H1 (cell line): ENCODE data around the gene GRID1. TPM values are rescaled to one million over a fixed set of nuclear protein-coding genes. Genes with fewer than 3 reads are reported as not detected.

Experiments used
- CTCF ChIA-PET: fragments of 300-600 bp; sonication (Branson Sonifier 250); formaldehyde crosslinking; loops from one replicate; lab custom pipeline; 2021; ENCODE audit not compliant: partially characterized antibody; lab: Charles Lee
- POLR2A ChIA-PET: fragments of 300-600 bp; sonication (Branson Sonifier 250); formaldehyde crosslinking; loops from one replicate; lab custom pipeline; 2021; ENCODE audit warnings: inconsistent platforms; ENCODE audit not compliant: partially characterized antibody; lab: Charles Lee
- DNase-seq, 2 experiments: peaks; one replicate each; pipeline versions ENCODE4 v3.0.0 to v3.0.0-alpha.2; 2010 to 2022; ENCODE audit warnings: low spot score in 2 of 2, low read depth in 1 of 2, mixed read lengths in 1 of 2
- FAIRE-seq: peaks from 2 replicates; lab custom pipeline; 2011; peaks lifted over from hg19 to GRCh38; lab: Jason Lieb, UNC
- H2AFZ ChIP-seq: 2 replicates; pipeline ENCODE4 v1.8.1; 2012; ENCODE audit warnings: low read length, inconsistent platforms
- H2AK5ac ChIP-seq: 2 replicates; pipeline ENCODE4 v1.6.1; 2013; ENCODE audit warnings: low read depth, low read length
- H2BK120ac ChIP-seq: replicated peaks from 2 replicates; pipeline ENCODE3; 2013; ENCODE audit warnings: low read depth, low read length, inconsistent platforms
- H2BK12ac ChIP-seq: 2 replicates; pipeline ENCODE4 v1.6.1; 2013; ENCODE audit warnings: low read depth, low read length
- H2BK15ac ChIP-seq: 2 replicates; pipeline ENCODE4 v1.6.1; 2013; ENCODE audit warnings: low read length
- H2BK20ac ChIP-seq: 2 replicates; pipeline ENCODE4 v1.6.1; 2013; ENCODE audit warnings: low read length
- H2BK5ac ChIP-seq: 2 replicates; pipeline ENCODE4 v1.6.1; 2013; ENCODE audit warnings: low read depth, low read length
- H3K14ac ChIP-seq: 2 replicates; pipeline ENCODE4 v1.6.1; 2013; ENCODE audit warnings: inconsistent platforms; ENCODE audit not compliant: insufficient read length
- H3K18ac ChIP-seq: 2 replicates; pipeline ENCODE4 v1.6.1; 2013; ENCODE audit warnings: low read length; ENCODE audit errors: extremely low read depth
- H3K23ac ChIP-seq: 2 replicates; pipeline ENCODE4 v1.6.1; 2013; ENCODE audit warnings: inconsistent platforms; ENCODE audit not compliant: insufficient read length
- H3K23me2 ChIP-seq: 2 replicates; pipeline ENCODE4 v1.6.1; 2013; ENCODE audit warnings: low read depth, low read length
- H3K27ac ChIP-seq: 2 replicates; pipeline ENCODE4 v1.6.1; 2011; ENCODE audit warnings: low read depth, low read length, inconsistent platforms
- H3K27me3 ChIP-seq, 4 experiments: replicated peaks in 1 of 4; 1 replicate in 1 of 4; 2 replicates in 3 of 4; pipeline versions ENCODE4 v1.6.1 to v1.8.1; 2011 to 2013; ENCODE audit warnings: low read length in 3 of 4, mild to moderate bottlenecking in 3 of 4, inconsistent platforms in 2 of 4, mixed read lengths in 2 of 4, moderate library complexity in 1 of 4; ENCODE audit not compliant: control insufficient read depth in 3 of 4, insufficient read depth in 3 of 4; ENCODE audit errors: extremely low read depth in 1 of 4
- H3K36me3 ChIP-seq, 4 experiments: 2 replicates each; pipeline versions ENCODE4 v1.6.1 to v1.8.1; 2011 to 2013; ENCODE audit warnings: mild to moderate bottlenecking in 4 of 4, low read length in 3 of 4, moderate library complexity in 2 of 4, control low read depth in 1 of 4, inconsistent platforms in 1 of 4; ENCODE audit not compliant: insufficient read depth in 4 of 4, control insufficient read depth in 2 of 4
- H3K4ac ChIP-seq: replicated peaks from 2 replicates; pipeline ENCODE3; 2013; ENCODE audit warnings: low read length, low read depth, mixed read lengths, inconsistent platforms; ENCODE audit not compliant: insufficient read length
- H3K4me1 ChIP-seq, 4 experiments: replicated peaks in 1 of 4; 1 replicate in 1 of 4; 2 replicates in 3 of 4; pipeline versions ENCODE4 v1.6.1 to v1.8.1; 2011 to 2013; ENCODE audit warnings: low read length in 3 of 4, inconsistent platforms in 2 of 4, mixed read lengths in 1 of 4; ENCODE audit not compliant: insufficient read depth in 4 of 4, control insufficient read depth in 3 of 4
- H3K4me2 ChIP-seq, 2 experiments: 2 replicates each; pipeline versions ENCODE4 v1.6.1 to v1.8.1; 2011 to 2013; ENCODE audit warnings: low read depth in 2 of 2, low read length in 2 of 2, control low read depth in 1 of 2, inconsistent platforms in 1 of 2, mild to moderate bottlenecking in 1 of 2; ENCODE audit not compliant: insufficient read depth in 1 of 2
- H3K4me3 ChIP-seq, 4 experiments: fragments of 200-600, 300-600 bp in 1 of 4; sonication (generic), shearing (Covaris generic), sonication (Bioruptor Twin) in 1 of 4; 2 replicates each; pipeline versions ENCODE4 v1.5.1 to v1.8.1; 2011 to 2016; ENCODE audit warnings: low read length in 4 of 4, low read depth in 3 of 4, control low read depth in 2 of 4, inconsistent platforms in 2 of 4, mild to moderate bottlenecking in 2 of 4, mixed read lengths in 1 of 4, moderate library complexity in 1 of 4; ENCODE audit not compliant: insufficient read depth in 2 of 4; ENCODE audit errors: extremely low read depth in 1 of 4
- H3K56ac ChIP-seq: replicated peaks from 2 replicates; pipeline ENCODE3; 2013; ENCODE audit warnings: low read depth, mild to moderate bottlenecking, mixed read lengths, low read length, inconsistent platforms; ENCODE audit not compliant: insufficient read length
- H3K79me1 ChIP-seq: 2 replicates; pipeline ENCODE4 v1.6.1; 2013; ENCODE audit warnings: low read depth, low read length, control low read depth
- H3K79me2 ChIP-seq, 2 experiments: 2 replicates each; pipeline versions ENCODE4 v1.6.1 to v1.8.1; 2012 to 2013; ENCODE audit warnings: low read length in 2 of 2, mild to moderate bottlenecking in 2 of 2, inconsistent platforms in 1 of 2; ENCODE audit not compliant: insufficient read depth in 2 of 2, control insufficient read depth in 1 of 2
- H3K9ac ChIP-seq, 4 experiments: replicated peaks in 1 of 4; 1 replicate in 1 of 4; 2 replicates in 3 of 4; pipeline versions ENCODE4 v1.6.1 to v1.8.1; 2011 to 2013; ENCODE audit warnings: low read depth in 3 of 4, low read length in 3 of 4, control low read depth in 2 of 4, mild to moderate bottlenecking in 2 of 4, moderate library complexity in 2 of 4, inconsistent platforms in 1 of 4; ENCODE audit errors: extremely low read depth in 1 of 4
- H3K9me3 ChIP-seq, 2 experiments: 2 replicates each; pipeline versions ENCODE4 v1.6.1 to v1.8.1; 2012 to 2013; ENCODE audit warnings: mild to moderate bottlenecking in 2 of 2, moderate library complexity in 2 of 2, control low read depth in 1 of 2, inconsistent platforms in 1 of 2, low read depth in 1 of 2, low read length in 1 of 2, mixed read lengths in 1 of 2; ENCODE audit not compliant: insufficient read depth in 2 of 2
- H4K20me1 ChIP-seq, 2 experiments: replicated peaks in 1 of 2; 2 replicates each; pipeline versions ENCODE3 to v1.8.1; 2011 to 2013; ENCODE audit warnings: inconsistent platforms in 2 of 2, low read length in 2 of 2, mild to moderate bottlenecking in 1 of 2; ENCODE audit not compliant: insufficient read depth in 2 of 2, control insufficient read depth in 1 of 2
- H4K5ac ChIP-seq: 2 replicates; pipeline ENCODE4 v1.6.1; 2013; ENCODE audit warnings: low read length, low read depth, mixed read lengths, inconsistent platforms; ENCODE audit not compliant: insufficient read length
- H4K8ac ChIP-seq: 2 replicates; pipeline ENCODE4 v1.8.0; 2013; ENCODE audit warnings: mild to moderate bottlenecking, moderate library complexity, low read length, inconsistent platforms; ENCODE audit not compliant: insufficient read depth; ENCODE audit errors: extremely low read depth
- H4K91ac ChIP-seq: replicated peaks from 2 replicates; pipeline ENCODE3; 2013; ENCODE audit warnings: low read length, mixed read lengths, inconsistent platforms; ENCODE audit not compliant: insufficient read length
- ASH2L ChIP-seq: fragments of 200-600, 300-600 bp; sonication (generic); IDR thresholded peaks from one replicate; pipeline ENCODE4 v1.7.1; 2017; ENCODE audit warnings: low read length
- BACH1 ChIP-seq: IDR thresholded peaks from 2 replicates; pipeline ENCODE4 v1.6.1; 2012; ENCODE audit warnings: low read length, improper control_type of control experiment
- CREB1 ChIP-seq: IDR thresholded peaks from 2 replicates; pipeline ENCODE4 v1.6.1; 2012; ENCODE audit warnings: inconsistent platforms
- POLR2AphosphoS5 ChIP-seq: IDR thresholded peaks from 2 replicates; pipeline ENCODE4 v1.6.1; 2011; ENCODE audit warnings: low read depth, low read length
- RBBP5 ChIP-seq: IDR thresholded peaks from 2 replicates; pipeline ENCODE4 v1.7.1; 2012; ENCODE audit warnings: low read depth, mild to moderate bottlenecking, inconsistent platforms, low read length, moderate library complexity, borderline replicate concordance
- SIRT6 ChIP-seq: IDR thresholded peaks from one replicate; pipeline ENCODE4 v1.7.1; 2012; ENCODE audit warnings: low read length, inconsistent platforms
- USF2 ChIP-seq: IDR thresholded peaks from 2 replicates; pipeline ENCODE4 v1.6.1; 2011; ENCODE audit warnings: low read length, improper control_type of control experiment
- WGBS, 2 experiments: shearing (Covaris generic) in 1 of 2; methylation state at CpG; one replicate each; pipeline versions ENCODE4 v1.1.6 to v1.1.7; 2013 to 2015; ENCODE audit warnings: low lambda C conversion rate in 2 of 2, mixed read lengths in 2 of 2, inconsistent platforms in 1 of 2, low coverage in 1 of 2, missing lambda C conversion rate in 1 of 2; ENCODE audit not compliant: insufficient replicate concordance in 2 of 2, insufficient coverage in 1 of 2, insufficient read length in 1 of 2; ENCODE audit errors: extremely low coverage in 1 of 2, missing lambda C conversion rate in 1 of 2; 5-methylcytosine and 5-hydroxymethylcytosine counted together
- polyA plus RNA-seq, 7 experiments: library from polyadenylated mRNA; depleted of rRNA in 3 of 7; stranded (reverse) in 5 of 7; unstranded in 2 of 7; fragments of >200 nt in 5 of 7; fragments of 200-250 nt in 2 of 7; gene quantifications; 1 replicate in 5 of 7; 2 replicates in 1 of 7; 4 replicates in 1 of 7; pipeline versions ENCODE4 v1.2.1 to v1.2.3, GENCODE V29; 2011 to 2013; ENCODE audit warnings: missing spikeins in 2 of 7, mixed read lengths in 2 of 7
- total RNA-seq: library from RNA; stranded (reverse); fragmentation: NEBNext Ultra II Directional; extraction: Animal tissue kit (Norgen Biotek cat#: 25700); gene quantifications from 2 replicates; pipeline ENCODE4 v1.2.1, GENCODE V29; 2021

The GRID1 gene
- total and polyA plus RNA-seq, 2 of the 8 experiments (the other 6 are each of a cell fraction or from before 2014, with no cell fraction given), result 0.22 to 0.30 TPM

- Histone ChIP-seq H4K20me1 (no peaks in the 10 kb centered on the region), H3K79me2 (no peaks in the 10 kb centered on the region), H4K91ac (no peak overlapping the region), H3K56ac (no peak overlapping the region), H3K79me1 (no peaks in the 10 kb centered on the region), H3K4me1 (no peaks in the 10 kb centered on the region), H3K23ac (no peak overlapping the region), H2BK20ac (no peak overlapping the region), H3K27ac (no peak overlapping the region), H2BK120ac (no peak overlapping the region), H4K5ac (no peak overlapping the region), H2AFZ (no peak overlapping the region), H4K8ac (no peak overlapping the region), H3K4me3 (no peak overlapping the region), H3K9ac (no peak overlapping the region), H3K36me3 (no peaks in the 10 kb centered on the region), H2BK15ac (no peak overlapping the region), H3K9me3 (no peaks in the 10 kb centered on the region), H2AK5ac (no peak overlapping the region), H3K4ac (no peak overlapping the region), H3K23me2 (no peaks in the 10 kb centered on the region), H2BK5ac (no peak overlapping the region), H3K18ac (no peak overlapping the region), H3K27me3 (no peaks in the 10 kb centered on the region), H2BK12ac (no peak overlapping the region), H3K4me2 (no peak overlapping the region), H3K14ac (no peak overlapping the region)
- FAIRE-seq (no peak), DNase-seq (no peak)
- CTCF ChIA-PET, result no interaction called here
- POLR2A ChIA-PET, result no interaction called here
- WGBS, 2 experiments, result 85% methylated on average over 2 of the region's 2 CpGs; no CpG with 5 or more reads in 1 of the 2 experiments
- TF ChIP-seq ASH2L (no peak), RBBP5 (no peak), BACH1 (no peak), POLR2AphosphoS5 (no peak), CREB1 (no peak), SIRT6 (no peak), USF2 (no peak)
These were observed 588.5 kb downstream of the GRID1 start for GRCh38 chr10:85778074-85778473.
